ENCODE results near the gene TRAF6. TPM values are rescaled to one million over a fixed set of nuclear protein-coding genes. Genes with fewer than 3 reads are reported as not detected.
A peak's percentile ranks its signal among the peaks of the same experiment; 100 is the strongest.
"Not testable (repeated sequence)": the region's sequence is repeated elsewhere in the genome, so short reads cannot be mapped to it uniquely, and the experiment has no call there.

TRAF6 gene, protein sequence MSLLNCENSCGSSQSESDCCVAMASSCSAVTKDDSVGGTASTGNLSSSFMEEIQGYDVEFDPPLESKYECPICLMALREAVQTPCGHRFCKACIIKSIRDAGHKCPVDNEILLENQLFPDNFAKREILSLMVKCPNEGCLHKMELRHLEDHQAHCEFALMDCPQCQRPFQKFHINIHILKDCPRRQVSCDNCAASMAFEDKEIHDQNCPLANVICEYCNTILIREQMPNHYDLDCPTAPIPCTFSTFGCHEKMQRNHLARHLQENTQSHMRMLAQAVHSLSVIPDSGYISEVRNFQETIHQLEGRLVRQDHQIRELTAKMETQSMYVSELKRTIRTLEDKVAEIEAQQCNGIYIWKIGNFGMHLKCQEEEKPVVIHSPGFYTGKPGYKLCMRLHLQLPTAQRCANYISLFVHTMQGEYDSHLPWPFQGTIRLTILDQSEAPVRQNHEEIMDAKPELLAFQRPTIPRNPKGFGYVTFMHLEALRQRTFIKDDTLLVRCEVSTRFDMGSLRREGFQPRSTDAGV
- total RNA-seq (10 to 100 TPM; 10.3 to 15.5 (median 12.4) TPM), polyA plus RNA-seq (1 to 10 TPM; 3.6 to 6.7 (median 4.2) TPM)

DNA sequence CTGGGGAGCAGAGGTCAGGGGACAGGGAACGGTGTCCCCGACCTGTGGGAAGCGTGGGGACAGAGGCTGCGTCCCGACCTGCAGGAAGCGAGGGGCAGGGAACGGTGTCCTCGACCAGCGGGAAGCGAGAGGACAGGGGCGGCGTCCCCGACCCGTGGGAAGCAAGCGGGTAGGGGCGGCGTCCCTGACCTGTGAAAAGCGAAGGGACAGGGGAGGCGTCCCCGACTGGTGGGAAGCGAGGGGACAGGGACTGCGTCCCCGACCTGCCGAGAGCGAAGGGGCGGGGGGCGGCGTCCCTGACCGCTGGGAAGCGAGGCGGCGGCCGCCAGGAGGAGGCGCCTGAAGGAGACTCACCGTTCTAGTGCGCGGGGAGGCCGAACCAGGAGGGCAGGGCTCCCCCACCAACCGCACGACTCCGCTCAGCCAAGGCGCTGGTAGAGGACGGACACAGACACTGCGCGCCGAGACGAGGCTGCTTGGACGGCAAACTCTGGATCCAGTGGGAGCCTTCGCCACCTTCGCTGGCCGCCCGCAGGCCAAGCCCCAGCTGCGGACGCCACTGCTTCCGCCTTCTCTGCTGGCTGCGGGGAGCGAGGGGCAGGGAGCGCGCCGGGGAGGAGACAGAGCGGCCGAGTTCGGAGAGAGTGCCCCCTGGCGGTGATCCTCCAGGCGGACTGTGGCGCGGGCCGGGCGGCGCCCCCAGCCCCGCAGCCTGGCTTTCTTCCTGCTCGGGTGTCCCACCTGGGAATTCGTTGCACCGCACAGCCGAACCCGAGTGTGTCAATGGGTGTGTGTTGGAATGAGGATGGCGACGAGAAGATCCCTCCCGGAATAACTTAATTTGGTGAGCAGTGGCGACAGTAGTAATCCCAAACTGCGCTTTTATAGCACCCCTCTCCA lies at the start of gene TRAF6:
TRAF6 (minus strand) TSS at position 579 of the 900 bp plus-strand sequence. CDS start 8,757 bp downstream, outside the sequence.
- intact Hi-C loops (cut with DNase I), result no loop called here
- Histone ChIP-seq H3K4me3 (peak within 1 kb of the TSS; percentile 59 to 98 (median 86)), H3K36me3 (no peaks in the 10 kb centered on the region), H3K27me3 (no peaks in the 10 kb centered on the region), H3K4me1 (peaks cover 0 to 29% (median 13%) of the 10 kb centered on the region in 4 donors), H3K27ac (peak within 1 kb of the TSS; percentile 85 to 94 (median 92)), H3K9me3 (peaks cover 0 to 4% (median 0%) of the 10 kb centered on the region in 4 donors)
- TF ChIP-seq POLR2A (IDR thresholded peaks at IDR 0.05) (peak; percentile 77 to 81), POLR2AphosphoS5 (IDR thresholded peaks at IDR 0.05) (peak; percentile 89 to 98 (median 93)), EP300 (IDR thresholded peaks at IDR 0.05) (no peak)
- TF ChIP-seq, protein P1, sequence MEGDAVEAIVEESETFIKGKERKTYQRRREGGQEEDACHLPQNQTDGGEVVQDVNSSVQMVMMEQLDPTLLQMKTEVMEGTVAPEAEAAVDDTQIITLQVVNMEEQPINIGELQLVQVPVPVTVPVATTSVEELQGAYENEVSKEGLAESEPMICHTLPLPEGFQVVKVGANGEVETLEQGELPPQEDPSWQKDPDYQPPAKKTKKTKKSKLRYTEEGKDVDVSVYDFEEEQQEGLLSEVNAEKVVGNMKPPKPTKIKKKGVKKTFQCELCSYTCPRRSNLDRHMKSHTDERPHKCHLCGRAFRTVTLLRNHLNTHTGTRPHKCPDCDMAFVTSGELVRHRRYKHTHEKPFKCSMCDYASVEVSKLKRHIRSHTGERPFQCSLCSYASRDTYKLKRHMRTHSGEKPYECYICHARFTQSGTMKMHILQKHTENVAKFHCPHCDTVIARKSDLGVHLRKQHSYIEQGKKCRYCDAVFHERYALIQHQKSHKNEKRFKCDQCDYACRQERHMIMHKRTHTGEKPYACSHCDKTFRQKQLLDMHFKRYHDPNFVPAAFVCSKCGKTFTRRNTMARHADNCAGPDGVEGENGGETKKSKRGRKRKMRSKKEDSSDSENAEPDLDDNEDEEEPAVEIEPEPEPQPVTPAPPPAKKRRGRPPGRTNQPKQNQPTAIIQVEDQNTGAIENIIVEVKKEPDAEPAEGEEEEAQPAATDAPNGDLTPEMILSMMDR (IDR thresholded peaks at IDR 0.05), result peak; percentile 77 to 97 (median 81)
- peak; percentile 91 for DNase-seq
- 0 to 1% methylated on average over 81 of the region's 81 CpGs for WGBS, 2 donors

DNA sequence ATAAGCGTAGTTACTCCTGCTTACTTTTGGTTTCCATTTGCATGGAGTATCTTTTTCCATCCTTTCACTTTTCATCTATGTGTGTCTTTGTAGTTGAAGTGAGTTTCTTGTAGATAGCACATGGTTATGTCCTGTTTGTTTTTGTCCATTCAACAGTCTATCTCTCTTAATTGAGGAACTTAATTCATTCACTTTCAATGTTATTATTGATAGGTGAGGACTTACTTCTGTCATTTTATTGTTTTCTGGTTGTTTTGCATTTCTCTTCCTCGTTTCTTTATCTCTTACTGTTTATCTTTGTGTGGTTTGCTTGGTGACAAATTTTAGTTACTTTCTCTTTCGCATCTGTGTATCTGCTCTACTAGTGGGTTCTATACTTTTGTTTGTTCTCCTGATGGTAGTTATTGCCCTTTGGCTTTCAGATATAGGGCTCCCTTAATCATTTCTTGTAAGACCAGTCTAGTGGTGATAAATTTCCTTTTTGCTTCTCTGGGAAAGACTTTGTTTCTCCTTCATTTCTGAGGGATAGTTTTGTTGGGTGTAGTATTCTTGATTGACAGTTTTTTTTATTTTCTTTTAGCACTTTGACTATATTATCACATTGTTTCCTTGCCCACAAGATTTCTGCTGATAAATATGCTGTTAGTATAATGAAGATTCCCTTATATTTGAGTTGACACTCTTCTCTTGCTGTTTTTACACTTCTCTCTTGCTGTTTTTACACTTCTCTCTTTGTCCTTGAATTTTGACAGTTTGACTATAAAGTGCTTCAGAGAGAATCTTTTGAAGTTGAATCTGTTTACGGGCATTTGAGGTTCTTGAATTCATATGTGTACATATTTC lies 48.7 kb upstream of the TRAF6 start:
- 30 to 43% methylated on average over 4 of the region's 4 CpGs for WGBS, 2 donors

DNA sequence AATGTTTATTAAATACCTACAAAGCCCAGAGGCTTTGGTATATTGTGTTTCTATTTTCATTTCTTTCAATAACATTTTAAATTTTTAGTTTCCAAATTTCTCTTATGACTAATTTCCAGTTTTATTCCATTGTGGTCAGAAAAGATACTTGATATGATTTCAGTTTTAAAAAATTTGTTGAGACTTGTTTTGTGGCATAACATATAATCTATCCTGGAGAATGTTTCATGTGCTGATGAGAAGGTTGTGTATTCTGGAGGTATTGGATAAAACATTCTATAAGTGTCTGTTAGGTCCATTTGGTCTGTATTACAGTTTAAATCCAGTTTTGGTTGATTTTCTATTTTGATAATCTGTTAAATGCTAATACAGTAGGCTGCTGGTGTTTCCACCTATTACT lies 47.9 kb upstream of the TRAF6 start:
- intact Hi-C loops (cut with DNase I), result no loop called here

More for the DNA sequence above, 48.7 kb upstream of the TRAF6 start:
- TF ChIP-seq, protein P1 (IDR thresholded peaks at IDR 0.05), result no peak
- TF ChIP-seq POLR2A (IDR thresholded peaks at IDR 0.05), result no peak
- no peak for TF ChIP-seq EP300 (IDR thresholded peaks at IDR 0.05)
- TF ChIP-seq POLR2AphosphoS5 (IDR thresholded peaks at IDR 0.05), result no peak
- no peaks in the 10 kb centered on the region for H3K4me1 ChIP-seq
- no peak overlapping the region for H3K4me3 ChIP-seq
- no peak overlapping the region for H3K27ac ChIP-seq
- no peaks in the 10 kb centered on the region for H3K36me3 ChIP-seq
- no peaks in the 10 kb centered on the region for H3K27me3 ChIP-seq
- H3K9me3 ChIP-seq, result peaks cover 0 to 4% (median 0%) of the 10 kb centered on the region in 4 donors
- DNase-seq, result no peak
- intact Hi-C loops (cut with DNase I), result no loop called here

DNA sequence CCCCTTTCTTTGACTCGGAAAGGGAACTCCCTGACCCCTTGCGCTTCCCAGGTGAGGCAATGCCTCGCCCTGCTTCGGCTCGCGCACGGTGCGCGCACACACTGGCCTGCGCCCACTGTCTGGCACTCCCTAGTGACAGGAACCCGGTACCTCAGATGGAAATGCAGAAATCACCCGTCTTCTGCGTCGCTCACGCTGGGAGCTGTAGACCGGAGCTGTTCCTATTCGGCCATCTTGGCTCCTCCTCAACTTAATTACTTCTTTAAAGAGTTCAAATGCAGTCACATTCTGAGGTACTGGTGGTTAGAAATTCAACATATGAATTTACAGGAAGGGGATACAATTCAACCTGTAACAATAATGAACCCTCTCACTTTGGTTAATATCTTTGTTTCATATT lies 47.3 kb upstream of the TRAF6 start:
- H3K27me3 ChIP-seq; H3K27ac ChIP-seq; H3K9me3 ChIP-seq; H3K4me3 ChIP-seq; DNase-seq; H3K4me1 ChIP-seq; intact Hi-C loops (cut with DNase I); H3K36me3 ChIP-seq: not testable (repeated sequence)
- WGBS, 2 donors, result 97 to 98% methylated on average over 15 of the region's 17 CpGs

More for the DNA sequence above, 47.9 kb upstream of the TRAF6 start:
- no peaks in the 10 kb centered on the region for H3K36me3 ChIP-seq
- H3K4me1 ChIP-seq, result no peaks in the 10 kb centered on the region
- no peak for DNase-seq
- no peak overlapping the region for H3K27ac ChIP-seq
- no peak for TF ChIP-seq EP300 (IDR thresholded peaks at IDR 0.05)
- no peak for TF ChIP-seq POLR2A (IDR thresholded peaks at IDR 0.05)
- TF ChIP-seq, protein P1 (IDR thresholded peaks at IDR 0.05), result no peak
- TF ChIP-seq POLR2AphosphoS5 (IDR thresholded peaks at IDR 0.05), result no peak
- no peaks in the 10 kb centered on the region for H3K27me3 ChIP-seq
- H3K9me3 ChIP-seq, result peaks cover 0 to 4% (median 0%) of the 10 kb centered on the region in 4 donors
- no peak overlapping the region for H3K4me3 ChIP-seq

Data from sigmoid colon (tissue), 7 donors.